Testis (tissue), 3 donors: Measurements from ENCODE around the gene MPHOSPH8. TPM values are rescaled to one million over a fixed set of nuclear protein-coding genes. Genes with fewer than 3 reads are reported as not detected.
"Not testable (repeated sequence)": the region's sequence is repeated elsewhere in the genome, so short reads cannot be mapped to it uniquely, and the experiment has no call there.

Experiments
- DNase-seq: peaks from one replicate; pipeline ENCODE4 v3.0.0-alpha.2; 2019
- H3K27ac ChIP-seq, 2 donors: fragments of 200-600 bp; sonication (generic); one replicate each; pipeline ENCODE4 v1.5.1; 2019
- H3K27me3 ChIP-seq: fragments of 200-600 bp; sonication (generic); one replicate; pipeline ENCODE4 v1.5.1; 2019
- H3K36me3 ChIP-seq: fragments of 200-600 bp; sonication (generic); one replicate; pipeline ENCODE4 v1.5.1; 2017; ENCODE audit warnings: low read depth; ENCODE audit errors: missing control alignments
- H3K4me1 ChIP-seq: fragments of 200-600 bp; sonication (generic); one replicate; pipeline ENCODE4 v1.5.1; 2019
- H3K4me3 ChIP-seq, 2 donors: fragments of 200-600 bp; sonication (generic); one replicate each; pipeline ENCODE4 v1.5.1; 2017 to 2019
- H3K9me3 ChIP-seq: fragments of 200-600 bp; sonication (generic); one replicate; pipeline ENCODE4 v1.5.1; 2017
- POLR2A ChIP-seq: fragments of 450-650 bp; IDR thresholded peaks from one replicate; pipeline ENCODE4 v1.6.1; 2017; ENCODE audit warnings: antibody characterized with exemption, mild to moderate bottlenecking, moderate library complexity
- WGBS, 2 donors: methylation state at CpG; one replicate each; pipeline ENCODE4 v1.1.5; 2018; 5-methylcytosine and 5-hydroxymethylcytosine counted together
- intact Hi-C: fragments of 100-400 bp; cut with DNase I; formaldehyde crosslinking; loops from one replicate; pipeline ENCODE4 v1.15.1; 2023; ENCODE audit warnings: low total_unique reads
- polyA plus RNA-seq: library from polyadenylated mRNA; stranded (reverse); fragments of 350-450 nt; fragmentation: Illumina TruSeq; extraction: RNeasy Lipid Tissue Mini Kit (QIAGEN cat#74804); gene quantifications from one replicate; pipeline ENCODE4 v1.2.3, GENCODE V29; 2014; ENCODE audit warnings: low read depth, low replicate concordance; ENCODE audit not compliant: insufficient read depth
- total RNA-seq, 2 donors: library from RNA; depleted of rRNA; stranded (reverse); fragments of >200 nt; gene quantifications; one replicate each; pipeline ENCODE4 v1.2.3, GENCODE V29; 2016
- TF ChIP-seq, protein P1 (sequence below), 3 experiments: fragments of 450-650 bp in 2 of 3; fragments of 200-600 bp in 1 of 3; sonication (generic) in 1 of 3; IDR thresholded peaks; one replicate each; pipeline ENCODE4 v1.5.1; 2016 to 2019; ENCODE audit warnings: antibody characterized with exemption in 3 of 3, mild to moderate bottlenecking in 2 of 3, moderate library complexity in 1 of 3

MPHOSPH8 gene
- total and polyA plus RNA-seq, 3 donors from 2014 or later: 12.3 to 39.2 (median 31.0) TPM

GRCh38 chr13:19695829-19696228, 62.4 kb downstream of the MPHOSPH8 start:
- Histone ChIP-seq H3K36me3 (no peaks in the 10 kb centered on the region), H3K9me3 (no peaks in the 10 kb centered on the region), H3K27me3 (no peaks in the 10 kb centered on the region), H3K4me1 (no peaks in the 10 kb centered on the region), H3K27ac (no peak overlapping the region), H3K4me3 (no peak overlapping the region)
- 60 to 71% methylated on average over 3 of the region's 3 CpGs for WGBS, 2 donors
- no peak for DNase-seq
- TF ChIP-seq POLR2A: no peak
- TF ChIP-seq, protein P1, sequence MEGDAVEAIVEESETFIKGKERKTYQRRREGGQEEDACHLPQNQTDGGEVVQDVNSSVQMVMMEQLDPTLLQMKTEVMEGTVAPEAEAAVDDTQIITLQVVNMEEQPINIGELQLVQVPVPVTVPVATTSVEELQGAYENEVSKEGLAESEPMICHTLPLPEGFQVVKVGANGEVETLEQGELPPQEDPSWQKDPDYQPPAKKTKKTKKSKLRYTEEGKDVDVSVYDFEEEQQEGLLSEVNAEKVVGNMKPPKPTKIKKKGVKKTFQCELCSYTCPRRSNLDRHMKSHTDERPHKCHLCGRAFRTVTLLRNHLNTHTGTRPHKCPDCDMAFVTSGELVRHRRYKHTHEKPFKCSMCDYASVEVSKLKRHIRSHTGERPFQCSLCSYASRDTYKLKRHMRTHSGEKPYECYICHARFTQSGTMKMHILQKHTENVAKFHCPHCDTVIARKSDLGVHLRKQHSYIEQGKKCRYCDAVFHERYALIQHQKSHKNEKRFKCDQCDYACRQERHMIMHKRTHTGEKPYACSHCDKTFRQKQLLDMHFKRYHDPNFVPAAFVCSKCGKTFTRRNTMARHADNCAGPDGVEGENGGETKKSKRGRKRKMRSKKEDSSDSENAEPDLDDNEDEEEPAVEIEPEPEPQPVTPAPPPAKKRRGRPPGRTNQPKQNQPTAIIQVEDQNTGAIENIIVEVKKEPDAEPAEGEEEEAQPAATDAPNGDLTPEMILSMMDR (IDR thresholded peaks at IDR 0.05): no peak
- intact Hi-C loops: no loop called here

DNA sequence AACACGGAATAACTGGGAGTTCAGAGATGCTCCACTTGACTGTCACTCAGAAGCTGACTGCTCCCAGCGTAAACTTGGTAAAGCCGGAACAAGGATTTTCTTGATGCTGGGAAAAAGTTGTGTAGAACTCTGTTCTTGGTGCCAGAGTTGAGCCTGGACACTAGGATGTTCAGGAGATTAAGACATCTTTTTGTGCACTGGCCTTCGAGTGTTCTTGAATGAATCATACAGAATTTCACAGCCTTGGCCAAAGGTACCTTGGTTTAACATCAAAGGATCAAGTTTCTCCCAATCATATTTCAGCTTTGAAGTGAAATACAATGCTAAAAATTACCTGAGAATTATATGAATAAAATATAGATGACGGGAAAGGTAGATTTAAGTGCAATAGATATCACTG, 67.5 kb downstream of the MPHOSPH8 start:
- intact Hi-C loops, H3K4me3 ChIP-seq, H3K36me3 ChIP-seq, H3K9me3 ChIP-seq, H3K27ac ChIP-seq, H3K4me1 ChIP-seq, H3K27me3 ChIP-seq, DNase-seq: not testable (repeated sequence)
- 85 to 92% methylated on average over 3 of the region's 5 CpGs for WGBS, 2 donors

DNA sequence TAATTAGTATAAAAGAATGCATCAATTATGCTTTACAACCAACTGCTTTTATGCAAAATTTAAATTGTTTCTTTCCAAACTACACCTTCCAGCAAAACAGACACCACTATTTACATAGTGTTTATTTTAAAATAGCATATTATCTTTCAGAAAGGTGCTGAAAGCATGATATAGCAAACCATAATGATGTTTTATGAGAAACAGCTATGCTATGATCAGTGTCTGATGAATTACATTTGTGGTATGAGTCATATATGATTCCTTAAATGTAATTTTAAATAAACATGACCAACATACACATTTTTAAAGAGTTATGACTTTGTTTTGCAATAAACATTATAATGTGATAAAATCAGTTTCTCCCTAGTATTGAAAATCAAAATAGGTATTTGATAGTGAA, 68.2 kb downstream of the MPHOSPH8 start:
- H3K27ac ChIP-seq, intact Hi-C loops, H3K4me3 ChIP-seq, H3K36me3 ChIP-seq, DNase-seq, H3K27me3 ChIP-seq, H3K9me3 ChIP-seq, H3K4me1 ChIP-seq: not testable (repeated sequence)

DNA sequence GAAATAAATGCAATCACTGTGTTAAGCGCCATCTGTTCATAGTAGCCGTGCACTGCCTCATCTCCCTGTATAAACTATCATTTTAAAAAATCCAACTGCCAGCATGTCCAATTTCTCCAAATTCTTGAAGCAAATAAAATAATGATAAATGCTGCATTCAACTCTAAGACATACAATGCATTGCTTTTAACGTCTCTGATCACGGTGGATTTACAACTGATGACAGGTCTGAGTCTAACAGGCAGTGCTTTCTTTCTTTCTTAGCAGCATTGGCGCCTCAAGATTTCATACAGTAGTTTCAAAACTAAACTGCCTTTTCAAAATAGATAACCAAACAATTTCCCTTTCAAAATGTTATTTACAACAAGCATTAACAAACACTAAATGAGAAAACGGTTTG, 70.8 kb downstream of the MPHOSPH8 start:
- 78 to 83% methylated on average over 6 of the region's 6 CpGs for WGBS, 2 donors
- H3K27ac ChIP-seq, H3K9me3 ChIP-seq, DNase-seq, H3K27me3 ChIP-seq, H3K4me1 ChIP-seq, intact Hi-C loops, H3K4me3 ChIP-seq, H3K36me3 ChIP-seq: not testable (repeated sequence)

DNA sequence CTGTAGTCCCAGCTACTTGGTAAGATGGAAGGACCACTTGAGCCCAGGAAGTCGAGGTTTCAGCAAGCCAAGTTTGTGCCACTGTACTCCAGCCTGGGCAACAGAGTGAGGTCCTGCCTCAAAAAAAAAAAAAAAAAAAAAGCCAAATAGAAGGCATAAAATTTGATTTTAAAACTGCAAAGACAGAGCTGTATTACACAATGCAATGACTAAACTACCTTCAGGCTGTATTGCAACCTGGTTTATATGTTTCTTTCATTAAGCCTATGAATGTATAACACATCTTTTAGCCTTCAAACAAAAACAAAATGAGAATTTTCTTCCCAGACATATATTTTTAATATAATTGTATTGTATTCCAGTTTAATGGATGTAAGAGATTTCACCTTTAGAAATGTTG, 75.6 kb downstream of the MPHOSPH8 start:
- H3K4me3 ChIP-seq, H3K27me3 ChIP-seq, H3K9me3 ChIP-seq, H3K27ac ChIP-seq, H3K36me3 ChIP-seq, H3K4me1 ChIP-seq, intact Hi-C loops, DNase-seq: not testable (repeated sequence)
- 96 to 100% methylated on average over 1 of the region's 1 CpG for WGBS, 2 donors

- intact Hi-C loops, H3K4me3 ChIP-seq, H3K4me1 ChIP-seq, H3K9me3 ChIP-seq, DNase-seq, H3K27me3 ChIP-seq, H3K36me3 ChIP-seq, H3K27ac ChIP-seq: not testable (repeated sequence)
Measured at GRCh38 chr13:19709782-19710181, 76.3 kb downstream of the MPHOSPH8 start.

GRCh38 chr13:19713186-19713965, 79.9 kb downstream of the MPHOSPH8 start:
- Histone ChIP-seq H3K27me3 (no peaks in the 10 kb centered on the region), H3K36me3 (no peaks in the 10 kb centered on the region), H3K9me3 (no peaks in the 10 kb centered on the region), H3K4me3 (no peak overlapping the region), H3K4me1 (no peaks in the 10 kb centered on the region), H3K27ac (no peak overlapping the region)
- TF ChIP-seq, protein P1 (IDR thresholded peaks at IDR 0.05): no peak
- no peak for TF ChIP-seq POLR2A
- intact Hi-C loops: no loop called here
- DNase-seq: no peak
- 79 to 81% methylated on average over 10 of the region's 10 CpGs for WGBS, 2 donors
